PC-9 (cell line): ENCODE measurements around the gene IL10.

Source experiments
- CTCF ChIP-seq: fragments of 200-600 bp; sonication (generic); conservative IDR thresholded peaks from 2 replicates; pipeline ENCODE4 v1.6.1; 2017; ENCODE audit warnings: mixed run types, antibody characterized with exemption, mild to moderate bottlenecking, moderate library complexity
- EZH2 ChIP-seq: fragments of 200-600 bp; sonication (generic); IDR thresholded peaks from 2 replicates; pipeline ENCODE4 v1.8.0; 2017; ENCODE audit warnings: antibody characterized with exemption, low read depth

DNA sequence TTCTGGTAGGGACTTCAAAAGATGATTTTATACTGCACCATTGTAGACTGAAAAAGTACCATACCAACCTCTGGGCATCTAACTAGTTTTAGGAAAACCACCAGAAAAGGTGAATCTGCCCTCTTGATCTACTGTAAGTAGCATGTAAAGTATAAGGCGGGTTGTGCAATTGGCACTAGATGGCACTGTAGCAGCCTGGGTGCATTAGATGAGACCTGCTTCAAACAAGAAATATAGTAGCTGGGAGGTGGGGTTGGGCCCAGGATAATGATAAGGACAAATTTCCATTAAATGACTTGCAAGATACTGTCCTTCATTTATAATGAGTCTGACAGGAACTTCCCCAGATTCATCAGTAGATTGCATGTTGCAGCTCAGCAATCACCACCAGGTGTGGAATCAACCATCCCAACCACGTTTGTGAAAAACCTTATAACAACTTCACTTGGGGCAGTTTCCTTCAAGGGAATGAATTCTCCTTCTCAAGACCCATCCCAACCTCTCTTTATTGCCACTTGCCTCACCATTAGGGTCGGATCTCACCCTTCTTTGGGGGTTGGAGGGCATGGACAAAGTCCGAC, 37.3 kb upstream of the IL10 start:
- TF ChIP-seq CTCF = peak; percentile 57; the same call in 1 of the 2 replicates
- no peak for TF ChIP-seq EZH2
